ENCODE measurements around the gene PIK3R3. TPM values are rescaled to one million over a fixed set of nuclear protein-coding genes. Genes with fewer than 3 reads are reported as not detected.

Gene PIK3R3
- total RNA-seq, 4 donors from 2014 or later, result 3.0 to 7.6 (median 6.2) TPM

GRCh38 chr1:46017876-46018503, 114.4 kb downstream of the PIK3R3 start:
- H3K27me3 ChIP-seq, result no peaks in the 10 kb centered on the region
- no peak for DNase-seq
- H3K27ac ChIP-seq, result no peak overlapping the region
- no peak for TF ChIP-seq POLR2A (IDR thresholded peaks at IDR 0.05)
- TF ChIP-seq, protein P1, sequence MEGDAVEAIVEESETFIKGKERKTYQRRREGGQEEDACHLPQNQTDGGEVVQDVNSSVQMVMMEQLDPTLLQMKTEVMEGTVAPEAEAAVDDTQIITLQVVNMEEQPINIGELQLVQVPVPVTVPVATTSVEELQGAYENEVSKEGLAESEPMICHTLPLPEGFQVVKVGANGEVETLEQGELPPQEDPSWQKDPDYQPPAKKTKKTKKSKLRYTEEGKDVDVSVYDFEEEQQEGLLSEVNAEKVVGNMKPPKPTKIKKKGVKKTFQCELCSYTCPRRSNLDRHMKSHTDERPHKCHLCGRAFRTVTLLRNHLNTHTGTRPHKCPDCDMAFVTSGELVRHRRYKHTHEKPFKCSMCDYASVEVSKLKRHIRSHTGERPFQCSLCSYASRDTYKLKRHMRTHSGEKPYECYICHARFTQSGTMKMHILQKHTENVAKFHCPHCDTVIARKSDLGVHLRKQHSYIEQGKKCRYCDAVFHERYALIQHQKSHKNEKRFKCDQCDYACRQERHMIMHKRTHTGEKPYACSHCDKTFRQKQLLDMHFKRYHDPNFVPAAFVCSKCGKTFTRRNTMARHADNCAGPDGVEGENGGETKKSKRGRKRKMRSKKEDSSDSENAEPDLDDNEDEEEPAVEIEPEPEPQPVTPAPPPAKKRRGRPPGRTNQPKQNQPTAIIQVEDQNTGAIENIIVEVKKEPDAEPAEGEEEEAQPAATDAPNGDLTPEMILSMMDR (IDR thresholded peaks at IDR 0.05), result no peak
- H3K4me1 ChIP-seq, result no peaks in the 10 kb centered on the region
- H3K9me3 ChIP-seq, result no peaks in the 10 kb centered on the region
- intact Hi-C loops (cut with DNase I), result no loop called here
- WGBS, 2 donors, result 84 to 90% methylated on average over 6 of the region's 6 CpGs
- H3K36me3 ChIP-seq, result peaks cover 0 to 13% (median 6%) of the 10 kb centered on the region in 3 donors
- no peak overlapping the region for H3K4me3 ChIP-seq

- Histone ChIP-seq H3K27ac (no peak overlapping the region), H3K4me3 (no peak overlapping the region), H3K36me3 (peaks cover 0 to 30% (median 7%) of the 10 kb centered on the region in 3 donors), H3K27me3 (no peaks in the 10 kb centered on the region), H3K9me3 (no peaks in the 10 kb centered on the region), H3K4me1 (peaks cover 0 to 23% (median 0%) of the 10 kb centered on the region in 3 donors)
- TF ChIP-seq POLR2A (IDR thresholded peaks at IDR 0.05), result no peak
- TF ChIP-seq, protein P1 (IDR thresholded peaks at IDR 0.05), result no peak
- intact Hi-C loops (cut with DNase I), result no loop called here
- 89 to 90% methylated on average over 2 to 3 of the region's 3 CpGs for WGBS, 2 donors
- no peak for DNase-seq
Observed at GRCh38 chr1:46013581-46013980, 118.8 kb downstream of the PIK3R3 start.

- DNase-seq, result no peak
- Histone ChIP-seq H3K27ac (no peak overlapping the region), H3K4me1 (peaks cover 0 to 23% (median 0%) of the 10 kb centered on the region in 3 donors), H3K27me3 (no peaks in the 10 kb centered on the region), H3K9me3 (no peaks in the 10 kb centered on the region), H3K36me3 (peaks cover 0 to 44% (median 17%) of the 10 kb centered on the region in 3 donors), H3K4me3 (no peak overlapping the region)
- intact Hi-C loops (cut with DNase I), result no loop called here
- TF ChIP-seq, protein P1 (IDR thresholded peaks at IDR 0.05), result no peak
- TF ChIP-seq POLR2A (IDR thresholded peaks at IDR 0.05), result no peak
- WGBS, 2 donors, result 92 to 93% methylated on average over 1 of the region's 1 CpG
Observed at GRCh38 chr1:46012236-46012635, 120.2 kb downstream of the PIK3R3 start.

GRCh38 chr1:46011121-46011695, 121.2 kb downstream of the PIK3R3 start:
- H3K4me1 ChIP-seq, result peaks cover 0 to 23% (median 0%) of the 10 kb centered on the region in 3 donors
- H3K27me3 ChIP-seq, result no peaks in the 10 kb centered on the region
- H3K36me3 ChIP-seq, result peaks cover 0 to 54% (median 17%) of the 10 kb centered on the region in 3 donors
- no peak overlapping the region for H3K4me3 ChIP-seq
- H3K9me3 ChIP-seq, result no peaks in the 10 kb centered on the region
- no peak for DNase-seq
- TF ChIP-seq POLR2A (IDR thresholded peaks at IDR 0.05), result no peak
- TF ChIP-seq, protein P1 (IDR thresholded peaks at IDR 0.05), result no peak
- WGBS, 2 donors, result 62 to 80% methylated on average over 6 of the region's 7 CpGs
- peak overlapping the region in 2 of 4 donors; percentile 33 to 34 for H3K27ac ChIP-seq
- intact Hi-C loops (cut with DNase I), result no loop called here

GRCh38 chr1:46010611-46011010, 121.8 kb downstream of the PIK3R3 start:
- H3K9me3 ChIP-seq, result no peaks in the 10 kb centered on the region
- no peak overlapping the region for H3K4me3 ChIP-seq
- peaks cover 0 to 57% (median 17%) of the 10 kb centered on the region in 3 donors for H3K36me3 ChIP-seq
- peaks cover 0 to 23% (median 0%) of the 10 kb centered on the region in 3 donors for H3K4me1 ChIP-seq
- peak overlapping the region in 2 of 4 donors; percentile 33 to 34 for H3K27ac ChIP-seq
- WGBS, 2 donors, result 90 to 93% methylated on average over 6 of the region's 6 CpGs
- H3K27me3 ChIP-seq, result no peaks in the 10 kb centered on the region
- DNase-seq, result no peak
- intact Hi-C loops (cut with DNase I), result no loop called here
- TF ChIP-seq, protein P1 (IDR thresholded peaks at IDR 0.05), result no peak
- no peak for TF ChIP-seq POLR2A (IDR thresholded peaks at IDR 0.05)
